Esophagus mucosa (tissue), 1 donor: ENCODE results near the gene LRRC17. TPM values are rescaled to one million over a fixed set of nuclear protein-coding genes. Genes with fewer than 3 reads are reported as not detected.

Experiments
- ATAC-seq: fragments of 200-7000 bp; cut with Tn5 transposase; one replicate; pipeline ENCODE4 v1.9.1; 2020
- total RNA-seq: library from RNA; stranded (reverse); gene quantifications from one replicate; pipeline ENCODE4 v1.2.4, GENCODE V29; 2023
- donor health status: DM: yes; HTN: yes; CAD: no.

The LRRC17 gene
- total RNA-seq, result 0.32 TPM

- ATAC-seq, result no peak
Observed at GRCh38 chr7:102912742-102913141, at the start of gene LRRC17. LRRC17 (plus strand) TSS chr7:102913000; CDS start chr7:102933914, 20,914 bp downstream.

DNA sequence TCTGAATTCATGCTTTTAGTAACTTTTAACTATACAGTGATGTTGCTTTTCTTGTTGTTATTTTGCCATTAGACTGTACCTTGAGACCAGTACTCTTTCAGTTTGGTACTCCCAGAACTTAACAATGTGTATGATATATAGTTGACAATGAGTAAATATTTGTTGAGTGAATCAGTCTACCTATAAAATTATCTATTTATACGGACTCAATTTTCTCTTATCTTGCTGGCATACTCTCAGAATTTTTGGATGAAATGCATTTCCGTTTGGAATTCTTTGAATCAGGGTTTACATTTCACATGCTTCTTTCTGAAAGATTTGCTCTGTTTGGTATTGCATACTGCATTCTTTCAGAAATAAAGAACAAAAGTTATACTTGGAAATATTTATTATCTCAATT is 47.8 kb upstream of the LRRC17 start:
- ATAC-seq, result no peak

GRCh38 chr7:102866535-102867215 is 46.1 kb upstream of the LRRC17 start:
- ATAC-seq, result no peak

DNA sequence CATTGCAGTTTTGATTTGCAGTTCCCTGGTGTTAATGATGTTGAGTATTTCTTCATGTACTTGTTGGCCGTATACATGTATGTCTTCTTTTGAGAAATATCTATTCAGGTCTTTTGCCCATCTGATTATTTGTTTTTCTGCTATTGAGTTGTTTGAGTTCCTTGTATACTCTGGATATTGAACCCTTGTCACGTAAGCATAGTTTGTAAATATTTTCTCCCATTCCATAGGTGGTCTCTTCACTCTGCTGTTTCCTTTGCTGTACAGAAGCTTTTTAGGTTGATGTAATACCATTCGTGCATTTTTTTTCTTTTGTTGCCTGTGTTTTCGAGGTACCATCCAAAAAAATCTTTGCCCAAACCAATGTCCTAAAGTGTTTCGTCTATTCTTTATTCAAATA is 43.6 kb upstream of the LRRC17 start:
- ATAC-seq, result no peak

- ATAC-seq, result no peak
Observed at GRCh38 chr7:102872460-102872859, 40.3 kb upstream of the LRRC17 start.

GRCh38 chr7:102873470-102874165 is 39.2 kb upstream of the LRRC17 start:
- ATAC-seq, result no peak

DNA sequence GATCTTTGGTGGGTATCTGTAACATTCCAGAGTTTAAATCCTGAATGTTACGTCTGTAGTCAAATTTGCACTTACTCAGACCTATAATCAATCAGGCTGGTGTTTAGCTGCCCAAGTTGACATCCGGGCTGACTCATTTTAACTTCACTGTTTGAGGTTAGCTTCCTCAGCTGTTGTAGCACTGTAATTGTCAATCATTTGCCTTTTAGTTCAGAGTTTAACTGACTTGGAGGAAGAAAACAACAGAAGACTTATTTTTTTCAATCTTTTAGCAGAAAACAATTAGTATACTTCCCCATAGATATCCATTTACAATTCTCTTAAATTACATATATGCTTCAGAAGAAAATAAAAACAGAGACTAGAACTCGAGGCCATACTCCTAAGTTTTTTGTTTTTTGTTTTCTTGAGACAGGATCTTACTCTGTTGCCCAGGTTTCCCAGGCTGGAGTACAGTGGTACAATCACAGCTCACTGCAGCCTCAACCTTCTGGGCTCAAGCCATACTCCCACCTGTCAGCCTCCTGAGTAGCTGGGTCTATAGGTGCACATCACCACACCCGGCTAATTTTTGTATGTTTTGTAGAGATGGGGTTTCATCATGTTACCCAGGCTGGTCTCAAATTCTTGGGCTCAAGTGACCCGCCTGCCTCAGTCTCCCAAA is 38.5 kb upstream of the LRRC17 start:
- ATAC-seq, result peak; percentile 57

DNA sequence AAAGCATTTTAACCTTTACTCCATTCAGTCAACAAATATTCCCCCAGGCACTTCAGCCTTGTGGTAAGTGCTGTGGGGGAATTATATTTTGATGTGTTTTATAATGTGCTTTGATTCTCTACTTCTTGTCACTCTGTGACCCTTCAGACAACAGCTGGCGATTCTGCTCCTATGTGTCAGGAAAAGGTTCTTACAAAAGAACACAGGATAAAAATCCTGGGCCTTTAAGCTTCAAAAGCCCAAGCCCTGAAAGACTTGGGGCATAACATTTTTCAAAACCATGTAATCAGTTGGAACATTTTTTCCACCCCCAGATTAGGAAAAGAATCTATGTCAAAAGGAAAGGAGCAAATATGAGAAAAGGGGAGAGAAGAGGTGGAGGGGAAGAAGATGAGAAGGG is 37.8 kb upstream of the LRRC17 start:
- ATAC-seq, result no peak

DNA sequence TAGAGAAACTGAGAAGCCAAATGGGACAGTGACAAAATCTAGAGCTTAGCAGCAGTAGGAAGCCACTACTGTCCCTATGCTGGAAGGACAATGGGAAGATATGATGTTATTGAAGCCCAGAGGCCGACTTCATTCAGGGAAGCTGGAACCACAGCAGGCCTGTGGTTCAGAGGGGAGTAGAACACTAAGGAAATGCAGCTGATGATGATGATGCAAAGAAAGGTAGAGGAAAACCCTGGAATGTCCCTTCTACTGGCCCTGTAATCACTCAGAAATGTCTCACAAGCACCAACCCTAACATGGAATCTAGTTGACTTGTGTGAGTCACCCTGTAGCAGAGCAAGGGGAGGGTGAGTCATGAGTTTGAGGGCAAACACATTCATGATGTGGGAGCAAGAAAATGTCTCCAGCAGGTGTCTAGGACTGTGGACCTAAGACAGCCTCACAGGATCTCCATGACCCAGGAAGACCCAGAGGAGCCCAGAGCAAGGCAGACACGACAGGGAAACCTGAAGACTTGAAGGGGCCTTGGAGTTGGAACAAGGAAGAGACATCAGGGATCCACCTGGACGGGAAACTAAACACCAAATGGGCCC is 37.0 kb upstream of the LRRC17 start:
- peak; percentile 100 for ATAC-seq

DNA sequence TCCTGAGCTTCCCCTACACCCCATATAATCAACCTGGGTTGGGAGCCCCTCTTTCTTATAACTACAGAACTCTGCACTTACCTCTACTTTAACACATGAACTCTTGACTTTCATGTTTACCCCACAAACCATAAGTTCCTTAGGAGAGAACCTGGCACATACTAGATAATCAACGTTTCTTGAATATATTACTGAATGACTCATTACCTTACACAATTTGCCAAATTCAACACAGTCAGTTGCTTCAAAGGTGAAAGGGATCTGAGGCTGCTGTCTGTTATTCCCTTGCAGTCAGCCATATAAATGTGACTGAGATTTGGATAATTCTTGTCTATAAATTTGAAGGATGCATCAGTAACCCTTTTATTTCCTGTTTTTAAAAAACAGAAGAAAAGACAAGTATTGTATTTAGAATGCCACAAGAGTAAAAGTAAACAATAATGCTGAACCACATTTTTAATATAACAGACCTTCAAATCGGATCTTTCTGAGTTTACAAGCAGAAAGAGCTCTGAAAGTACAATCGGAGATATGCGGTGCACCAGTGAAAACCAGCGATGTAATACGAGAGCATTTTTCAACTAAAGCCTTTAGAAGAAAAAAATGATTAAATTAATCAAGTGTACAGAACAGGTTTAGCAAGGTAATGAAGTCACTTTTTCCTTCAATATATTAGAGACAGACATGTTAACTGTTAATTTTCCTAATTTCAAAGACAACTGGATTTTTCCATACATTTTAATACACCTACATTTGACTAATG is 29.5 kb upstream of the LRRC17 start:
- peak; percentile 93 for ATAC-seq

DNA sequence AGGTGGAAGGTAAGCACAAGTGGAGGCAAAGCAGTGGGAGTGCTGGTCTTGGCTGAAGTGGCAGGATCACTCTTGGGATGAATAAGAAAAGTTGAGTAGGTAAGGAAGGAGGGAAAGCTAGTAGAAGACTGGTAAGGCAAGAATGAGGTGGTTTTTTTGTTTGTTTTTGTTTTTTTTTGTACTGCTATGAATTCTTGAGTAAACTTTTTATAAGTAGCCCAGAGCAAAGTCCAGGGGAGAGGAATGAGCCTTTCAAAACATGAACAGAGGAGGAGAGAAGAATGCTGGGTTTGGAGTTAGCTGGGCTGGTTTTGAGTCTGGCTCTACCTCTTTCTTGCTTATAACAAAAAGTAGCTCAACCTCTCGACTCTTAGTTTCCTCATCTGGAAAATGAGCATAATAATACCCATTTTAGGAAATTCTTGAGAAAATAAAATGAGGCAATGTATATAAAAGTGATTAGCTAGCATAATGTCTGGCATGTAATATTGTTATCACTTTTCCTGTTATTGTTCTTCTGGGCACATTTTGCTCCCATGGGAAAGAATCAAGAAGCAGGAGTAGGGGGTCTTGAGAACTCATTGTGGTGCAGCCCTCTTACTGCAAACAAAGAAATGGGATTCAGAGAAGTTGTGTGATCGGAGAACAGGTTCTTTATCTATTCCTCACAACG is 24.1 kb upstream of the LRRC17 start:
- ATAC-seq, result no peak

DNA sequence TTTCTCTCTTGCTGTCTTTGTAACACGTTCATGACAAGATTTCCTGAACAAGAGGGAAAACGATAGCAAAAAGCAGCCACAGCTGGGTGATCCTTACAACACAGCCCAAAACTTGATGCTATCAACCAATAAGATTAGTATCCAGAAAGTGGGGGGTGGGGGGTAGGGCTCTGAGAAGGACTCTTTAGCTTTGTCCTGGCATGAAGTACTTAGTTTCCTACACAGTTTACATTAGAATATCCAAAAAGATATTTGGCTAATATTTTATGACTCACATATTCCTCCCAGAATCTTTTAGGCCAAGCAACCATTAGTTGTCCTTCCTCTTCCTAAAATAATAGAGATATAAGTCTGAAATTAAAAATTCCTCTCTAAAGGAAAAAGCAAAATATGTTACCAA is 22.9 kb upstream of the LRRC17 start:
- no peak for ATAC-seq

- no peak for ATAC-seq
Observed at GRCh38 chr7:102890292-102890970, 22.4 kb upstream of the LRRC17 start.

DNA sequence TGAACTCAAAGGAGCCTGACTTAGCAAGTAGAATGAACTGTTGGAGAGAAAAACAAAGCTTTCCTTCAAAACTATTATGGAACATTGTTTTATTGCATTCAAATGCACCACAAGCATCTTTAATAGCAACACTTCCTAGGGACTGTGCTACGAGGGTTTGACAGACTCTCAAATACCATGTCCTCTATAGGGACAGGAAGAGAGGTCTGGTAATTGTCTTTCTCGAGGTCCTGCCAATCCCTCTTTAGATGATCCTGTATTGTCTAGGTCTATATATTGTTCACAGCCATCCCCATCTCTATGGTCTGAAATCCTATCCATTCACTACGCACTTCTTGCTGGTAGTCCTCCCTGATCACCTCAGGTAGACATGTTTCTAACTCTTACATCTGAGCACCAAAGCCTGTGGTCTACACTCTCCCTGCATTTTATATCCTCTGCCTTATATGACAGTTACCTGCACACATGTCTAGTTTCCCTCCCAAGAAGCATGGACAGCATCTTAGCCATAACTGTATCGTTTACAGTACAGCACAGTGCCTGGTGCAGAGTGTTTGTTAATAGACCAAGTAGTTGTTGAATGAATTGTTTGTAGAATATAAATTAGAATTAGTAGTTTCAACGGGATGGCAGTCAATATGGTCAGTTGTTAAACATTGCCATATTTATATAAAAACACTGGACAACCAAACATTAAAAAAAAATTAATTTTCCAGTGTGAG is 21.7 kb upstream of the LRRC17 start:
- no peak for ATAC-seq

DNA sequence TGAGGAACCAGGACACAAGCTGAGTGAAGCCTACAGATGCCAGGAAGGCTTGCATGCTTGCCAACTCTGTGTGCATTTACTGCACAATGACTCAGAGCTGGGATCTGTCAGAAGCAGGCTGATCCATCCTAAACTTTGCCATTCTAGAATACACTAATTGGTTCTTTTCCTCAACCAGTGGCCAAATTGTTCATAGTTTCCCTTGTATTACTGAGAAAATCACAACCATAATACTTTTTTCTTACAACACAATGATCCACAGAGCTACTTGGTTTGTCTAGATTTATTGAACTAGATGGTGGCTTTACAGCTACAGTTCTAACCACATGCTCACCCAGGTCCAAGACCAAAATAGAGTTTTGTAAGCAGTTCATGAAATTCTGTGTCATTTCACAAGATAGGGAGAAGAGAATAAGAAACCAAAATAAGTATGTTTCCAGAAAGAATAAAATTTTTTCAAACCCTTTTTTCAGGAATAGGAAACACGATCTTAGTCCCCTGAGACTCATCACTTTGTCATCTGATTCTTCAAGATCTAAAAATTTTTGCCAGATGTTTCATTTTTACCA is 21.0 kb upstream of the LRRC17 start:
- peak; percentile 81 for ATAC-seq

- ATAC-seq, result no peak
Observed at GRCh38 chr7:102892631-102893278, 20.0 kb upstream of the LRRC17 start.

GRCh38 chr7:102895602-102896001 is 17.2 kb upstream of the LRRC17 start:
- no peak for ATAC-seq

DNA sequence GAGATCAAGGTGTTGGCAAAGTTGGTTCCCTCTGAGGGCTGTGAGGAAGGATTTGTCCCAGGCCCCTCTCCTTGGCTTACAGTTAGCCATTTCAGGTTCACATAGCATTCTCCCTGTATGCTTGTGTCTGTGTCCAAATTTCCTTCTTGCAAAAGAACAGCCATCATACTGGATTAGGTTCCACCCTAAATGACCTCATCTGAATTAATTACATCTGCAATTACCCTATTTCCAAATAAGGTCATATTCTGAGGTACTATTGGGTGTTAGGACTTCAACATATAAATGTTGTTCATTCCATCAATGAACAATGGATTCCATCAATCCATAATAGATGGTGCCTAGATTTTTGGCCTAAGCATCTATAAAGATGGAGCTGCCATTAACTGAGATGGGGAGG is 16.2 kb upstream of the LRRC17 start:
- ATAC-seq, result peak; percentile 28

DNA sequence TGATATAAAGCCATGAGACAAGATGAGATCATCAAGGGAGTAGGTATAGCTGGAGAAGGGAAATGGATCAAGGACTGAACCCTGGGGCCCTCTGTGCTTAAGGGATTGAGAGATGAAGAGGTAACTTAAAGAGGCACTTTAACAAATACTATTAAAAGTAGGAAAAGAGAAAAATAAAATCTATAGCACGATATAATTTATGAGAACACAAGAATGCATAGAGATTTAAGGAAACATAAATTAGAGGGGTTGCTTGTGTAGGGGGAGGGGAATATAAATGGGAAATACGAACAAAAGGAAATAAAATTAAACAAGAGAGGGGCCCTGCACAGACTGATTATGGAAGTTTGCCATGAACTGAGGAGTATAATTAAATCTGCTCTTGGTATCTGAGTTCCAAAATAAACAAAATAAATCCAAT is 15.6 kb upstream of the LRRC17 start:
- ATAC-seq, result no peak
